ACHN (cell line): Measurements from ENCODE around the gene CRTAP.
"Not testable (repeated sequence)": the region's sequence is repeated elsewhere in the genome, so short reads cannot be mapped to it uniquely, and the experiment has no call there.

Experiments
- DNase-seq: peaks from one replicate; pipeline ENCODE4 v3.0.0-alpha.2; 2015
- in situ Hi-C: cut with HindIII; loops from 2 replicates; pipeline ENCODE4 v1.10.0; 2017; ENCODE audit warnings: low sequenced_read_pairs, low pct_ligation_motif_present, low pct_unique_long_range_greater_than_20kb

The CRTAP gene

DNA sequence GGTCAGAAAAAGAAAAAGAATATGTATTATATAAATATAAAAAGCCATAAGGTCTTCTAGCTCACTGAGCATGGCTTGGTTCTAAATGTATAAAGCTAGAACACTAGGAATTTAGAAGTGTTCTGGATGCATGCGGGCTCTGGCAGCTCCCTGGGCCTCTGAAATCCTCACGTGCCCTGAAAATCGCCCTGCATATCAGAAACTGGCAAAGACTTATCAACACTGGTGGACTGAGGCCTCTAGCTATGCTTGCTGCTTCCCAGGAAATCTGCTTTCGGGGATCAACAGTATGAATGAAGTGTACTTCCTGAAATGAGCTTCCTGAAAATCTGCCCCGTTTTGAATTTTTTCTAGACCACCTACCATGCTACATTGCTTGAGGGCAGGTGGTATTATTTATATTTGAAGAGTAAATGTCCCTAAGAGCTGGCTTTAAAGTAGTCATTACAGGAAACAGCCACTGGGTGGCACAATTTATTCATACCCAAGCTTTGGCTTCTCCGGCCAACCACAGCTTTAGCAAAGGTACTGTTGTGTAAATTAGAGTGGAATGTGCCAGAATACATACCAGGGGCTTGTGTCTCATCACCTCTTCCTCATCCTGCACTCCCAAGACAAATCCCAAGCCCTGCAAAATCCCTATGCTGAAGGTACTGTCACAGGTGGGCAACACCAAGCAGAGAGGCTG, 17.7 kb downstream of the CRTAP start:
- peak; percentile 57 for DNase-seq
- in situ Hi-C loops, result no loop called here

DNA sequence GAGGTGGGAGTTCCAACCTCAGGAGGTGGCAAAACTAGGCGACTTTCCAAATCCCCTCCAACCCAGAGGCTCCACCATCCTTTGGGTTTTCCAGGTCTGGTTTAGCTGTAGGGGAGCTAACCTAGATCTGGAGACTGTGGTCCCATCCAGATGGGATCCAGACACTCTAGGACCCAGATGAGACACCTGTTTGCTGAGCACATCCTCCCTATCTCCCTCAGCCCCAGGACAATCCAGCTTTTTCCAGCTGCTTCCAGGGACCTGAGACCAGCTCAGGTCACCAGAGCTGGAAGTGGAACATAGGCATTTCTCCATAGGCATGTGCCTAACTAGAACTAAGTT, 18.2 kb downstream of the CRTAP start:
- no peak for DNase-seq
- in situ Hi-C loops, result no loop called here

DNA sequence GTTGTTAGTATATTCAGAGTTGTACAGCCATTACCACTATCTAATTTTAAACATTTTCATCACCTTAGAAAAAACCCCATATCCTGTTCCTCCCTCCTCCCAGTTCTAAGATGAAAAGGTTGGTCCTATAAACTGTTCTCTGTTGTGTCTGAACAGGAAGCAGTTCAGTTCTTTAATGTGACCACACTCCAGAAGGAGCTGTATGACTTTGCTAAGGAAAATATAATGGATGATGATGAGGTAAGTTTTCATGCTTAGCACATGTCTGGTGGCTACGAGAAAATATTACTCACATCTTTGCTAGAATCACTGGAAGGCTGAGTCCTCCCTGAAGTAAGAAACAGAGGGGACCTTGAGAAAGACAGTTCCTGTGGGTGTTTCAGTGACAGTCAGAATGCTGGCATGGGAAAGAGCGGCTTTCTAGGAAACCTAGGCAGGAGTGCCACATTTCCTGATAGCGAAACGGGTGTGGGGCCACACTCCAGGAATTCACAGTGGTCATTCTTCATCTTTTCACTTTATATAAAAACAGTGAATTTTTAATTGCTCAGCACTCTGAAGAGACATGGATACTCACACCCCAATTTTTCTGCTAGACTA, 20.3 kb downstream of the CRTAP start:
- DNase-seq, result no peak
- in situ Hi-C loops, result no loop called here

DNA sequence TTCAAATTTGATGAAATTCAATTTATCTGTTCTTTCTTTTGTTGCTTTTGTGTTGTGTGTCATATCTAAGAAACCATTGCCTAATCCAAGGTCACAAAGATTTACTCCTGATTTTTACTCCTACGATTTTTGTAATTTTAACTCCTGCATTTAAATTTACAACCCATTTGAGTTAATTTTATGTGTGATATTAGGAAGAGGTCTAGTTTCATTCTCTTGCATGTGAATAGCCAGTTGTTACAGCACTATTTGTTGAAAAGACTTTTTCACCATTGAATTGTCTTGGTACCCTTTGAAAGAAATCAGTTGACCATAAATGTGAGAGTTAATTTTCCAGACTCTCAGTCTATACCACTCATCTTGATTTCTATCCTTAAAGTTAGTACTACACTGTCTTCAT, 23.9 kb downstream of the CRTAP start:
- in situ Hi-C loops, result no loop called here
- no peak for DNase-seq

DNA sequence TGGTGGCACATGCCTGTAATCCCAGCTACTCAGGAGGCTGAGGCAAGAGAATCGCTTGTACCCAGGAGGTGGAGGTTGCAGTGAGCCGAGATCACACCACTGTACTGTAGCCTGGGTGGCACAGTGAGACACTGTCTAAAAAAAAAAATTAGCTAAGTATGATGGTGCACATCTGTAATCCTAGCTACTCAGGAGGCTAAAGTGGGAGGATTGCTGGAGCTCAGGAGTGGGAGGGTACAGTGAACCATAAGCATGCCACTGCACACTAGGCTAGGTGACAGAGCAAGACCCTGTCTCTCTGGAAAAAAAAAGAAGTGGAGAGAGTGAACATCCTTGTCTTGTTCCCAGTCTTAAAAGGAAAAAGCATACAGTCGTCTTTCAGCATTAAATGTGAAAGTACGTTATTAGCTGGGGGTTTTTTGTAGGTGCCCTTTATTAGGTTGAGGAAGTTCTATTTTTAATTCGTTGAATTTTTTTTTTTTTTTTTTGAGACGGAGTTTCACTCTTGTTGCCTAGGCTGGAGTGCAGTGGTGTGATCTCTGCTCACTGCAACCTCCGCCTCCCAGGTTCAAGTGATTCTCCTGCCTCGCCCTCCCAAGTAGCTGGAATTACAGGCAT, 25.3 kb downstream of the CRTAP start:
- DNase-seq, in situ Hi-C loops: not testable (repeated sequence)

DNA sequence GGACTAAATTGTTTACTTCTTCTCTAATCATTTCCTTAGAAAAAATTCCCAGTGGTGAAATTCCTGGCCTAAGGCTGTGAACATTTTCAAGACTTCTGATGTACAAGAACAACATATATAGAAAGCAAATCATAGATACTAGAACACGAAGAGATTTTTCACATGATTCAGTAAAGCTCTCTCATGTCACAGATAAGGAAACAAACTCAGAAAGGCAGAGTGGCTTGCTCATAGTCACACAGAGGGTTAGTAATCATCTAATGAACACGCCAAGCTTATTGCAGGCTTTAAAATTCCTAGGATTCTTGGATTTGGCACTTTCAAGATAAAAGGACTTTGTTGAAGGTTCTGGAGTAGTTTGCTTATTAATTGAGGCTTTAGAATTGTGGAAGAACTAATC, 26.2 kb downstream of the CRTAP start:
- DNase-seq, result no peak
- in situ Hi-C loops, result no loop called here

DNA sequence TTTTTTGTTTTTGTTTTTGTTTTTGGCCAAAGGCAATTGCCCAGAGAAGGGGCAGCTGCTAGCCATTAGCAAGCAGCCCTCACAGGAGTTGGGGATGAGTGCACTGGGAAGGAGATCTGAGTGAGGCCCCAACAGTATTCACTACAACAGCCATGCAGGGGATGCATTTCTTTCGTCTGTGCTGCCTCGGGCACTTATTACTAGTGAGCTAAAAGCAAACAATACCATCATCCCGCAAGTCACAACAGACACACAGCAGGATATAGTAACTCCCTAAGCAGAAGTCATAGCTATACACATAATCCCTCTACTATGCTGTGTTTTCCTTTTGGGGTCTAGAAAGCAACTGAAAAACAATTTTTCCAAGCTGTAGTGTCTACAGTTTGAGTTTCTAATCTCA, 27.2 kb downstream of the CRTAP start:
- DNase-seq, result no peak
- in situ Hi-C loops, result no loop called here

DNA sequence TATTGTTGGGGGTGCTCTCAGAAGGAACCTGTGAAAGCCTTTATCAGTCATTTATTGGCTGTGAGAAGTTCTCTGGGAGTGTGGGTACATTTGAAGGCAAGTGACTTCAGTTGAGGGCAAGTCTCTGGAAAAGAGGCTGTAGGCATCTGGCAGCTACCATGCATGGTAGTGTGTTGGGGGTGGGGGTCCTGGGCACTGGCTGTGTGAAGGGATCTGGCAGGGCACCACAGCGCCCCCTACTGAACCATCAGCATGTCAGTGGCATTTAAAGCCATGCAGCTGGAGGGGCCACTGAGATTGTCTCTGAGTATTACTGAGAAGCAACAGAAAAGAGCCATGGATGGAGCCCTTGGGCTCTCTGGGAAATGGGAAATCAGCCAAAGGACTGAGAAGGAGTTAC, 30.6 kb downstream of the CRTAP start:
- peak; percentile 19 for DNase-seq
- in situ Hi-C loops, result no loop called here

DNA sequence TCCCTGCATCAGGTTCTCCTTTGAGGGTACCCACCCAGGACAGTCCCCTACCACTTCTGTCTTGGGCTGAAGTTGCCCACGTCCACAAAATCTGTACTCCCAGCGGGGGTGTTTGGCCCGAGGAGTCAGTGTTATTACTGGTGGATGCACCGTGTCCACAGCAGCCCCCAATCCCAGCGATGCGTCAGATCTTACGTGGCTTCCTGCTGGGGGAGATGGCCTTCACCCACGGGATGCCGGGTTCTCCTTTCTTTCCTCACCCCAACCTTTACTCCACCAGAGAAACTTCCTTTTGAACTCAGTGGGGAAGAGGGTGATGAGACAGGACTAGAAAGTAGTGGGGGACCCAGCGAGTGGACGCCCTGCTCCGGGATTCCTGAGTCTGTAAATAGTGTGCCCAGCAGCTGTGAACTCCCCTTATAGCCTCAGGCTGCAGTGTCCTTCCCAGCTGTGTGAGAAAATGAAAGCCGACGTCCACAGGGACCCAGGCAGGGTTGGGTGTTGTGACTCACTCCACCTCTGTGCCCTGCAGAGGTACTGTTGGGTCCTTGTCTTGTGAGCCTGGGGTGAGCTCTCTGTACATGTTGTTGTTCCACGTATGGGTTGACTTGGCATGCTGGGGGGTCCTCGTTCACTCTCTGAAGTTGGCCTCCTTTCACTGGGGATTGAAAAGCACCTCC, 31.5 kb downstream of the CRTAP start:
- in situ Hi-C loops, result no loop called here
- DNase-seq, result no peak

DNA sequence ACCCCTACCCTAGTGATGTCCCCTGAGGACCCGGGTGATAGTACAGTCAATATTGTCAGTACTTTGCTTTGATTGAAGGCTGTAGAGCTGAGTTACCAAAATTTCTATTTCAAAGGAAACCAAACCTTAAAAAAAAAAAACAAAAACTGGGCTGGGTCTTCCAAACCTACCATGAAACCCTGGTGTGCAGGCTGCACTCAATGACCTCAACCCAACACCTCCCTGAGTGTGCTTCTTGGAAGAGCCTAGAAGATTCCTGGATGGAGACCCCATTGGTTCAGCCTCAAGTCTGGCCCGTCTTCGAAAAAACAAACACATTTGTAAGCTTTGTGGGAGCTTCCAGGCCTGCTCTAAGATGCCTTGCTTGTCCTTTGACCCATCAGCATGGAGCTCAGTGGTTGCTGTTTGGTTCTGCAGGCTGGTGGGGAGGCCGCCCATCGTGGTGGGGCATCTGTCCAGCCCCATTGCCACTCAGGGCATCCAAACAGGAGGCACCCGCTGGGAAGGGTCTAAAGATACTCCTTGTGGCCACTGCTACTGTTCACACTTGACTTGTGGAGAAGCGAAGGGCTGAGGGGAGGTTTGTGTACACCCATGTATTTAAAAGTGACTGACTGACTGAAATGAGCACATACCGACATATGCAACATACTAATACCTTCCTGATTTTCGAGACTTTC, 32.2 kb downstream of the CRTAP start:
- in situ Hi-C loops, result no loop called here
- DNase-seq, result no peak

DNA sequence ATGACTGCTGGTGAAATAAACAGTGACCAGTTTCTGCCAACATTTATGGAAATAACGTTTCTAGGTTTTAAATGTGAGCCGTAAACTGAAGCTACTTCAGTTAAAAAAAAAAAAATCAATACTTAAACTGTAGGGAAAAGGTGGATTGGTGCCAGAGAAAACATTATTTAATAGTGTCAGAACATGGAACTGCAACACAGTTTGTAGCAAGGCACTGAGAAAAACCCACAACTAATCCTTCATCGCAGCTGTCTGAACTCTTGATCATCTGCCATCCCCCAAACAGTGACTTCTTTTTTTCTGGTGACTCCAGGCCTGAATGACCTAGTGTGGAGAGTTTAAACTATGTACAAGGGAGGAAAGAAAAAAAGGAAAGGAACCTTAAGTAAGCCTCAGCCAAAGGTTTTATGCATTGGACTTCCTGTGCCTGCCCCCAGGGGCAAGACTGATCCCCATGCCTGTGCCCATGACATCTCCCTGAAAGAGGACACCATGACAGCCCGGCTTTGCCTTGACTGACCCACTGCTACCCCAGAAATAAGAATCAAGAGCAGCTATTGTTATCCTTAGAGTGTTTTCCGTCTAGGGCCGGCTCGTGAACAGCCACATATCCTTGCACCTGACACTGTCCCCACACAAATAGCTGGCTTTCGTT, 33.1 kb downstream of the CRTAP start:
- in situ Hi-C loops, result no loop called here
- DNase-seq, result no peak

DNA sequence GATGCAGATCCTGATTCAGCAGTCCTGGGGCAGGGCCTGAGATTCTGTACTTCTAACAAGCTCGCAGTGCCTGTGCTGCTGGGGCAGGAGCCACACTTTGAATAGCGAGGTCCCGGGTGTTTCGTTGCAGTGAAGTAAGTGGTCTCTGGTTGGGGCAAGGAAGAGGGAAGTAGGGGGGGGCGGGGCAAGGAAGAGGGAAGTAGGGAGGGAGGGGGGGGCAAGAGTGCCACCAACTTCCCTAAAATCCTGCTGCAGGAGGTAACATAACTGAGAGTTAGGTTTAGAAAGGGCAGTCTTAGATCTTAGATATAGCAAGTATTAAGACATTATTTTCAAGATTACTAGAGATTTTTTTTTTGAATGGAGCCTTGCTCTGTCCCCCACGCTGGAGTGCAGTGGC, 35.5 kb downstream of the CRTAP start:
- in situ Hi-C loops, result no loop called here
- DNase-seq, result no peak

DNA sequence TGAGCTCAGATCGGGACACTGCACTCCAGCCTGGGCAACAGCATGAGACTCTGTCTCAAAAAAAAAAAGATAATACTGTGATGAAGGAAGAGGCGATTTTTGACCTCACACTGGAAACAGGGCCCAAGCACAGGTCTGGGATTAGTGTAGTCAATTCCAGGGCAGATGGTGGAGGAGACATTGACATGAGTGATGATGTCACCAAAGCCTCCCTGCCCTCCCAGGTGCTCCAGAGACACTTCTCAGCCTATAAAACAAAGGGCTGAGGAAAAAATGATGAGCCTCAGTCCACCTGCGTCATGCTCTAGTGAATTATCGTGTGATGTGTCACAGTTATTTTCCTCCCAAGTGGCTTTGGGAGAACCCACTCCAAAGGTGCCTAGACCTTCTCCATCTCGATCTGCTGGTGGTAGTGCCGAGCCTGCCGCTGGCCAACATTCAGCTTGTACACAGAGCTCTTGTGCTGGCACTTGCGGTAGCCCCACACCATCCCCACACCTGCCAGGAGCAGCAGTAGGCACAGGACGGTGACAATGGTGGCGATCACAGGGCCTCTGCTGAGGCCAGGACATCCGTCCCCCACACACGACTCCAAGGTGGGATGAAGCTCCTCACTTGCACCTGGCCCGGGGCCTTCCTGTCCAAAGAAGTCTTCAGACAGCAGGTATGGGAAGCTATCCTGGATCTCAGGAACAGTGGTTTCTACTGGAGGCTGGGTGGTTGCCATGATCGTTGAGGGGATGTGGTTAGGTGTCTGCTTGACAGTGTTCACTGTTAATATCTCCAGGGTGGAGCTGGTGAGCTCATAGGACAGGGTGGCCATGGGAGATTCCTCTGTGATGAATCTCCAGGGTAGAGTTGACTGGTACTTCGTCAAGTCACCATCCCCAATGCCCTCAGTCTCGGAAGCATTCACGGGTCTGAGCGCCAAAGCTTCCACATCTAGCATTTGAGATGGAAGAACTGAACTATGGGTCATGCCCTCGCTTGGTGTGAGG, 38.8 kb downstream of the CRTAP start:
- in situ Hi-C loops, result no loop called here
- no peak for DNase-seq

DNA sequence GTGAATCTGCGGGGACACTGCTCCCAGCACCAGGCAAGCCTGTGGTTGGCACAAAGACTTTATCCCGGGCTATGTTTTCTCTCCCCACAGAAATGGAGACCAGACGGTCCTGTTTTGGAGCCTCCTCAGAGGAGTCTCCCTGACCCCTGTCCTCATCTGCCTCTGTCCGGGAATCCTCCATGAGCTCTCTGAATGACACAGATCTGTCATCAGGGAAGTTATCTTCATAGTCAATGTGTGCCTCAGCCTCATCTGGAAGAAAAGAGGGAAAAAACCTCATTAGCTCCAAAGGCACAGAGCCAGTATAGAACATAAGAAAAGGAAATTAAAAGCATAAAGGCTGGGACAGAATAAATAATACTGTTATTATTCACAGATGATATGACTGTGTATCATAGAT, 40.0 kb downstream of the CRTAP start:
- DNase-seq, result no peak
- in situ Hi-C loops, result no loop called here

DNA sequence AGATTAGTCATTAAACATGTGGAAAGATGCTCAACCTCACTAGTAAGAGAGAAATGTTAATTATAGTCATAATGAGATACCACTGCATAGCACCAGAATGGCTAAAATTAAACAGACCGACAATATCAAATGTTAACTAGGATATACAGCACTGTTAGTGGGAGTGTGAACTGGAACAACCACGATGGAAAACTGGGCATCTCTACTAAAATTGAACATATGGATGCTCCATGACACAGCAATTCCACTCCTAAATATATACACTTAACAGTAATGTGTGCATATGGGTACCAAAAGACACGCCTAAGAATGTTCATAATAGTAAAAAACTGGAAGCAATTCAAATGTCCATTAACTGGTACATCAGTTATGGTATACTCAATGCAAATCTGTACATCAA, 41.5 kb downstream of the CRTAP start:
- no peak for DNase-seq
- in situ Hi-C loops, result no loop called here

DNA sequence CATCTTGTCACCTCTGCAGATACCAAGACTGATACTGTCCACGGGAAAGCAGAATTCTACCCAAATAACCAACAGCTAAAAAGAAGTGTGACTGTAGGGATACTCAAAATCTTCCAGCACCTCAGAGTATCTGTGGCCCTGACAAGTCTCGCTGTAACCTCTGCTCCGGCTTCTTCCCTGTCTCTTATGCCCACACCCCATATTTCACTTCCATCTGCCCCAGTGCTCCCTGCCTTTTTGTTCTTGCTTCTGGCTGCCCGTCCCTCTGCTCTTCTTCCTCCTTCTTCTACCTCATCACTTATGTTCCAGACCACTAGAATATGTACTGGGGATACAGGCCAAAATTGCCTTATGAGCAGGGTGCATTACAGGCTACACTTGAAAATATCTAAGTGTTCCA, 45.4 kb downstream of the CRTAP start:
- in situ Hi-C loops, result no loop called here

DNA sequence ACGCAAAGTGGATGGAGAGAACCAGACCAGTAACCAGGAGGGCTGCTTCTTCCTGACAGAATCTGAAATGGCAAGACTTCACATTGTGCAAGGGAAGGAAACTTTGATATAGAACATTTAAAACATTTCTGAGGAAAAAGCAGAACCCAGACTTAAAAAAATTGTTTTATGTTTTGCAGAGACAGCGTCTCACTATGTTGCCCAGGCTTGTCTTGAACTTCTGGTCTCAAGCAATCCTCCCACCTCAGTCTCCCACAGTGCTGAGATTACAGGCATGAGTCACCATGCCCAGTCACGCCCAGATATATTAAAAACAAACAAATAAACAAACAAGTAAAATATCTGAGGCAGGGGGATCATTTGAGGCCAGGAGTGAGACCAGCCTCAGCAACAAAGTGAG, 46.2 kb downstream of the CRTAP start:
- in situ Hi-C loops, result no loop called here
- DNase-seq, result no peak

More for the DNA sequence above, 45.4 kb downstream of the CRTAP start:
- DNase-seq, result no peak

DNA sequence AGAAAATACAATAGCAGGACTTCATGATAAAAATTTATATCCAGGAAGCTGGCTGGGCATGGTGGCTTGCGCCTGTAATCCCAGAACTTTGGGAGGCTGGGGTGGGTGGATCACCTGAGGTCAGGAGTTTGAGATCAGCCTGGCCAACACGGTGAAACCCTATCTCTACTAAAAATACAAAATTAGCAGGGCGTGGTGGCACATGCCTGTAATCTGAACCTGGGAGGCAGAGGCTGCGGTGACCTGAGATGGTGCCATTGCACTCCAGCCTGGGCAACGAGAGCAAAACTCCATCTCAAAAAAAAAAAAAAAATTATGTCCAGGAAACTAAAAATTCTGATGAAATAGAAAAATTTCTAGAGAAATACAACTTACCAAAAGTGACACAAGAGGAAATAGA, 48.8 kb downstream of the CRTAP start:
- DNase-seq, in situ Hi-C loops: not testable (repeated sequence)
